Natural killer cell (primary cell): ENCODE results near the gene PAGR1. TPM values are rescaled to one million over a fixed set of nuclear protein-coding genes. Genes with fewer than 3 reads are reported as not detected.

Experiments used
- ATAC-seq, 3 donors: fragments of 150-1000 bp in 2 of 3; fragments of 200-7000 bp in 1 of 3; cut with Tn5 transposase; 1 replicate in 1 of 3; 2 replicates in 2 of 3; pipeline ENCODE4 v1.10.0; 2021; ENCODE audit warnings: mild to moderate bottlenecking in 2 of 3, moderate library complexity in 2 of 3
- DNase-seq, 2 donors: peaks; one replicate each; pipeline versions ENCODE4 v3.0.0 to v3.0.0-alpha.2; 2013 to 2021; ENCODE audit warnings: mixed read lengths in 1 of 2
- H3K27ac ChIP-seq: one replicate; pipeline ENCODE4 v1.5.1; 2013; ENCODE audit warnings: mild to moderate bottlenecking, low read length
- H3K27me3 ChIP-seq: one replicate; pipeline ENCODE4 v1.6.1; 2013; ENCODE audit warnings: low read length; ENCODE audit not compliant: control insufficient read depth, insufficient read depth
- H3K36me3 ChIP-seq: one replicate; pipeline ENCODE4 v1.6.1; 2013; ENCODE audit warnings: low read length; ENCODE audit not compliant: control insufficient read depth, insufficient read depth
- H3K4me1 ChIP-seq: one replicate; pipeline ENCODE4 v1.6.1; 2013; ENCODE audit warnings: low read length; ENCODE audit not compliant: control insufficient read depth, insufficient read depth
- H3K4me3 ChIP-seq: one replicate; pipeline ENCODE4 v1.5.1; 2013; ENCODE audit warnings: low read length
- H3K9me3 ChIP-seq: one replicate; pipeline ENCODE4 v1.6.1; 2013; ENCODE audit warnings: low read length; ENCODE audit not compliant: control insufficient read depth, insufficient read depth
- H3K27ac Mint-ChIP-seq, 2 donors: one replicate each; pipeline ENCODE4 v1.8.0; 2022; ENCODE audit warnings: mild to moderate bottlenecking in 2 of 2, mixed read lengths in 2 of 2, moderate library complexity in 1 of 2
- H3K27me3 Mint-ChIP-seq, 2 donors: one replicate each; pipeline ENCODE4 v1.8.0; 2022; ENCODE audit warnings: low read depth in 2 of 2, mixed read lengths in 2 of 2
- H3K36me3 Mint-ChIP-seq: one replicate; pipeline ENCODE4 v1.8.0; 2022; ENCODE audit warnings: mixed read lengths
- H3K4me1 Mint-ChIP-seq, 2 donors: one replicate each; pipeline ENCODE4 v1.8.0; 2022; ENCODE audit warnings: mixed read lengths in 2 of 2
- H3K4me3 Mint-ChIP-seq: one replicate; pipeline ENCODE4 v1.8.0; 2022; ENCODE audit warnings: mild to moderate bottlenecking, moderate library complexity, mixed read lengths
- H3K9me3 Mint-ChIP-seq, 2 donors: one replicate each; pipeline ENCODE4 v1.8.0; 2022; ENCODE audit warnings: mixed read lengths in 2 of 2
- CTCF ChIP-seq: fragments of 200-600 bp; IDR thresholded peaks from one replicate; pipeline ENCODE4 v1.8.0; 2022; ENCODE audit warnings: antibody characterized with exemption
- WGBS: methylation state at CpG from one replicate; pipeline ENCODE4 v1.1.7; 2013; ENCODE audit warnings: missing lambda C conversion rate; ENCODE audit not compliant: insufficient coverage; 5-methylcytosine and 5-hydroxymethylcytosine counted together
- intact Hi-C: fragments of 100-400 bp; cut with micrococcal nuclease; formaldehyde crosslinking; loops from one replicate; pipeline ENCODE4 v1.14.2; 2022
- total RNA-seq, 4 donors: library from RNA; stranded (reverse); fragments of 120-200 nt in 1 of 4; gene quantifications; one replicate each; pipeline versions ENCODE4 v1.2.3 to v1.2.4, GENCODE V29; 2013 to 2022

The PAGR1 gene
- total RNA-seq, 3 donors from 2014 or later (not counting 1 experiment from before 2014, with no cell fraction given) = 8.9 to 16.2 (median 13.4) TPM

GRCh38 chr16:29860218-29860617 is 44.3 kb downstream of the PAGR1 start:
- 96% methylated on average over 9 of the region's 9 CpGs for WGBS
- TF ChIP-seq CTCF = no peak
- H3K27ac ChIP-seq = no peak overlapping the region
- H3K36me3 Mint-ChIP-seq = no peaks in the 10 kb centered on the region
- intact Hi-C loops = loop anchor here (5.0 kb wide), 2 partner anchors 43 to 158 kb away; partner anchors contain the start of gene PAGR1
- H3K36me3 ChIP-seq = peaks cover 23% of the 10 kb centered on the region
- ATAC-seq (no peak), DNase-seq (no peak)
- H3K4me3 Mint-ChIP-seq = no peak overlapping the region
- peaks cover 26% of the 10 kb centered on the region for H3K4me1 ChIP-seq
- peaks cover 18 to 29% of the 10 kb centered on the region in 2 donors for H3K4me1 Mint-ChIP-seq
- no peaks in the 10 kb centered on the region for H3K27me3 ChIP-seq
- H3K4me3 ChIP-seq = no peak overlapping the region
- H3K27ac Mint-ChIP-seq = no peak overlapping the region
- no peaks in the 10 kb centered on the region for H3K27me3 Mint-ChIP-seq
- H3K9me3 ChIP-seq = no peaks in the 10 kb centered on the region
- no peaks in the 10 kb centered on the region for H3K9me3 Mint-ChIP-seq

DNA sequence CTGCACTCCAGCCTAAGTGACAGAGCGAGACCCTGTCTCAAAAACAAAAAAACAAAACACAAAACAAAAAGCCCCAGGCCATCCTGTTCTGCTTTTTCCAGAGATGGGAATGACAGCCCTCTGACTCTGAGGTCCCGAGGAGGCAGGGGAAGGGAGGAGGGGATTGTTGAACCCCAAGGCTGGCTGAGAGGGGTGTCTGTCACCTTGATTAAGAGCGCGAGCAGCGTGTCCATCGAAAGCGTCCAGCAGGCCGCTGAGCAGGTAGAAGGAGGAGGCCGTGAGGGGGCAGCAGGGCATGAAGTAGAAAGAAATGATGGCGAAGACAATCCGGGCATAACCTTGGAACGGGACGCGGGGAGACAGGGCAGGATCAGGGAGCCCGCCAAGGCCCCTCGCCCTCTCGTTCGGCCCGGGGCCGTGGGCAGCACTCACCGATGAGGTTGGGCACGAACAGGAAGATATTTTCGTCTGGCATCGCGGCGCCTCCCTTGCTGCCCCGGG is 46.5 kb downstream of the PAGR1 start:
- under 1% methylated on average over 26 of the region's 27 CpGs for WGBS
- no peak overlapping the region for H3K27ac ChIP-seq
- no peaks in the 10 kb centered on the region for H3K9me3 ChIP-seq
- H3K27me3 ChIP-seq = no peaks in the 10 kb centered on the region
- peaks cover 18 to 29% of the 10 kb centered on the region in 2 donors for H3K4me1 Mint-ChIP-seq
- H3K27ac Mint-ChIP-seq = peak overlapping the region; percentile 95 to 99
- H3K36me3 Mint-ChIP-seq = no peaks in the 10 kb centered on the region
- ATAC-seq (no peak), DNase-seq (no peak)
- no peak for TF ChIP-seq CTCF
- peak overlapping the region; percentile 91 for H3K4me3 Mint-ChIP-seq
- intact Hi-C loops = loop anchor here (2.0 to 5.0 kb wide), 3 partner anchors 45 to 160 kb away; partner anchors contain the start of gene PAGR1
- H3K36me3 ChIP-seq = peaks cover 23% of the 10 kb centered on the region
- H3K4me3 ChIP-seq = peak overlapping the region; percentile 72
- no peaks in the 10 kb centered on the region for H3K27me3 Mint-ChIP-seq
- H3K9me3 Mint-ChIP-seq = no peaks in the 10 kb centered on the region
- peaks cover 26% of the 10 kb centered on the region for H3K4me1 ChIP-seq

DNA sequence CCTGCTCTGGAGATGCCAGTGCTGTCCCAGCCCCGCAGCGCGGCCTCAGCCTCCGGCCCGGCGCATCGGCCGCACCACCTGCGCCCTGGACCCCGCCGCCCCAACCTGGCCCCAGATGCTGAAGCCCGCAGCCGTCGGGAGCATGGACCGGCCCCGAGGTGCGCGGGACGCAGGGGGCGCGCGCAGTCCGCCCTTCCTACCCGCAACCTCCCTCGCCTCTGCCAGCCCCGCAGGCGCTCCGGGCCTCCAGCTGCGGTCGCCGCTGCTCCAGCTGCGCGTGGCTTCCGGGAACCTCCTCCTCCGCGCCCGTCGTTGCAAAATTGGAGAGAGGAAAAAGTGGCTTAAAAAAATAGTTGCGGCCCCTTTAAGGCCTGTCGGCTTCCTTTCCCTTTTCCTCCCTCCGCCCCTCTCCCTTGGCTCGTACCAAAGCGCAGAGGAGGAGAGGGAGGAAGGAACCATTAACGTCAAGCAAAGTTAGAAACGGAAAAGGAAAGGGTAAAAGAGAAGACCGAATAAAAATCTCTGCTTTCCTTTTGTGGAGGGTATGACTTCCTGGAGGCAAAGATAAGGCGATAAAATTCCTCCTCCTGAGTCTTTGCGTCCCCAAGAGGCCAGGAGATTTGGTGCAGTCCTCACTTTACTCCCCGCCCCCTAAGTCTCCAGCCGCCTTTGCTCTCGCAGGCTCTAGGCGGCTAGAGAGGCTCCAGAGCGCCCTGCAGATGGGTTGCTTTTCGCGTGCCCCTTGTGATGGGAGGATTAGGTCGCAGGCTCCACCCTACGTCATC is 47.1 kb downstream of the PAGR1 start, which contains the start of gene CDIPT:
Gene CDIPT (minus strand): TSS at position 343 of the 785 bp plus-strand sequence. CDS start 369 bp downstream, outside the sequence.
- H3K36me3 ChIP-seq = peaks cover 23% of the 10 kb centered on the region
- ATAC-seq (peak; percentile 97 to 99 (median 97)), DNase-seq (peak; percentile 88 to 98)
- no peaks in the 10 kb centered on the region for H3K36me3 Mint-ChIP-seq
- peak within 1 kb of the TSS; percentile 88 for H3K27ac ChIP-seq
- under 1% methylated on average over 45 of the region's 57 CpGs for WGBS
- no peaks in the 10 kb centered on the region for H3K9me3 Mint-ChIP-seq
- intact Hi-C loops = loop anchor here (1.0 to 5.0 kb wide), 4 partner anchors 46 to 161 kb away; partner anchors contain the start of genes INO80E and PAGR1
- peak within 1 kb of the TSS; percentile 91 for H3K4me3 Mint-ChIP-seq
- H3K4me3 ChIP-seq = peak within 1 kb of the TSS; percentile 72
- no peaks in the 10 kb centered on the region for H3K27me3 ChIP-seq
- peaks cover 26% of the 10 kb centered on the region for H3K4me1 ChIP-seq
- peaks cover 18 to 29% of the 10 kb centered on the region in 2 donors for H3K4me1 Mint-ChIP-seq
- peak; percentile 51 for TF ChIP-seq CTCF
- H3K27me3 Mint-ChIP-seq = peaks cover 0 to 4% of the 10 kb centered on the region in 2 donors
- H3K9me3 ChIP-seq = no peaks in the 10 kb centered on the region
- H3K27ac Mint-ChIP-seq = peak within 1 kb of the TSS; percentile 95 to 99
